Endothelial cell (in vitro differentiated cells): Measurements from ENCODE around the gene FRS2. TPM values are rescaled to one million over a fixed set of nuclear protein-coding genes. Genes with fewer than 3 reads are reported as not detected.

Experiments
- DNase-seq: peaks from one replicate; pipeline ENCODE4 v3.0.0; 2021; ENCODE audit warnings: low spot score
- H3K27ac Mint-ChIP-seq: one replicate; pipeline ENCODE4 v1.8.0; 2021; ENCODE audit warnings: mixed read lengths, inconsistent platforms; ENCODE audit not compliant: unreplicated experiment
- H3K27me3 Mint-ChIP-seq: one replicate; pipeline ENCODE4 v1.8.0; 2021; ENCODE audit warnings: mild to moderate bottlenecking, moderate library complexity, mixed read lengths, inconsistent platforms; ENCODE audit not compliant: unreplicated experiment
- H3K36me3 Mint-ChIP-seq: one replicate; pipeline ENCODE4 v1.8.0; 2021; ENCODE audit warnings: mild to moderate bottlenecking, low read depth, mixed read lengths, inconsistent platforms; ENCODE audit not compliant: unreplicated experiment
- H3K4me1 Mint-ChIP-seq: one replicate; pipeline ENCODE4 v1.8.0; 2021; ENCODE audit warnings: mild to moderate bottlenecking, mixed read lengths, inconsistent platforms; ENCODE audit not compliant: unreplicated experiment
- H3K4me3 Mint-ChIP-seq: one replicate; pipeline ENCODE4 v1.8.0; 2021; ENCODE audit warnings: mild to moderate bottlenecking, mixed read lengths, inconsistent platforms; ENCODE audit not compliant: unreplicated experiment
- H3K9me3 Mint-ChIP-seq: one replicate; pipeline ENCODE4 v1.8.0; 2021; ENCODE audit warnings: mixed read lengths, inconsistent platforms; ENCODE audit not compliant: unreplicated experiment
- CTCF ChIP-seq: fragments of 200-600 bp; sonication (generic); IDR thresholded peaks from one replicate; pipeline ENCODE4 v1.5.0; 2021; ENCODE audit warnings: antibody characterized with exemption; ENCODE audit not compliant: unreplicated experiment
- total RNA-seq: library from RNA; stranded (reverse); fragmentation: NEBNext Ultra II Directional; extraction: Animal tissue kit (Norgen Biotek cat#: 25700); gene quantifications from one replicate; pipeline ENCODE4 v1.2.1, GENCODE V29; 2021; ENCODE audit not compliant: unreplicated experiment

Gene FRS2
- total RNA-seq, 1 donor from 2014 or later, result 22.9 TPM

GRCh38 chr12:69534389-69534822 is 64.2 kb downstream of the FRS2 start:
- Mint-ChIP-seq H3K4me3 (no peak overlapping the region), H3K27me3 (peaks cover 4% of the 10 kb centered on the region), H3K27ac (peak overlapping the region; percentile 94), H3K4me1 (no peaks in the 10 kb centered on the region), H3K9me3 (no peaks in the 10 kb centered on the region), H3K36me3 (no peaks in the 10 kb centered on the region)
- no peak for TF ChIP-seq CTCF
- peak; percentile 20 for DNase-seq

- Mint-ChIP-seq H3K9me3 (no peaks in the 10 kb centered on the region), H3K27me3 (no peaks in the 10 kb centered on the region), H3K4me1 (no peaks in the 10 kb centered on the region), H3K36me3 (peaks cover 6% of the 10 kb centered on the region), H3K27ac (no peak overlapping the region), H3K4me3 (no peak overlapping the region)
- TF ChIP-seq CTCF, result no peak
- DNase-seq, result no peak
These were observed 70.8 kb downstream of the FRS2 start for GRCh38 chr12:69540987-69541386.

- no peaks in the 10 kb centered on the region for H3K4me1 Mint-ChIP-seq
- peaks cover 6% of the 10 kb centered on the region for H3K36me3 Mint-ChIP-seq
- H3K27ac Mint-ChIP-seq, result no peak overlapping the region
- H3K9me3 Mint-ChIP-seq, result no peaks in the 10 kb centered on the region
- H3K4me3 Mint-ChIP-seq, result no peak overlapping the region
- DNase-seq, result no peak
- no peak for TF ChIP-seq CTCF
- H3K27me3 Mint-ChIP-seq, result peaks cover 1% of the 10 kb centered on the region
These were observed 73.9 kb downstream of the FRS2 start for GRCh38 chr12:69544087-69544486.

GRCh38 chr12:69545081-69545480 is 74.9 kb downstream of the FRS2 start:
- H3K27me3 Mint-ChIP-seq, result peaks cover 3% of the 10 kb centered on the region
- no peak for TF ChIP-seq CTCF
- no peak for DNase-seq
- H3K4me1 Mint-ChIP-seq, result no peaks in the 10 kb centered on the region
- H3K4me3 Mint-ChIP-seq, result no peak overlapping the region
- peaks cover 6% of the 10 kb centered on the region for H3K36me3 Mint-ChIP-seq
- no peaks in the 10 kb centered on the region for H3K9me3 Mint-ChIP-seq
- no peak overlapping the region for H3K27ac Mint-ChIP-seq

GRCh38 chr12:69546693-69547438 is 76.7 kb downstream of the FRS2 start:
- Mint-ChIP-seq H3K27me3 (peaks cover 3% of the 10 kb centered on the region), H3K36me3 (peaks cover 6% of the 10 kb centered on the region), H3K4me1 (no peaks in the 10 kb centered on the region), H3K4me3 (no peak overlapping the region), H3K9me3 (no peaks in the 10 kb centered on the region), H3K27ac (no peak overlapping the region)
- DNase-seq, result no peak
- no peak for TF ChIP-seq CTCF
